Measurements from ENCODE around the gene TMEM185A.
"Not testable (repeated sequence)": the region's sequence is repeated elsewhere in the genome, so short reads cannot be mapped to it uniquely, and the experiment has no call there.

Gene TMEM185A

GRCh38 chrX:149633511-149633910 is 1.9 kb upstream of the TMEM185A start:
- in situ Hi-C loops (cut with HindIII; ENCODE audit: low sequenced_read_pairs), result no loop called here

DNA sequence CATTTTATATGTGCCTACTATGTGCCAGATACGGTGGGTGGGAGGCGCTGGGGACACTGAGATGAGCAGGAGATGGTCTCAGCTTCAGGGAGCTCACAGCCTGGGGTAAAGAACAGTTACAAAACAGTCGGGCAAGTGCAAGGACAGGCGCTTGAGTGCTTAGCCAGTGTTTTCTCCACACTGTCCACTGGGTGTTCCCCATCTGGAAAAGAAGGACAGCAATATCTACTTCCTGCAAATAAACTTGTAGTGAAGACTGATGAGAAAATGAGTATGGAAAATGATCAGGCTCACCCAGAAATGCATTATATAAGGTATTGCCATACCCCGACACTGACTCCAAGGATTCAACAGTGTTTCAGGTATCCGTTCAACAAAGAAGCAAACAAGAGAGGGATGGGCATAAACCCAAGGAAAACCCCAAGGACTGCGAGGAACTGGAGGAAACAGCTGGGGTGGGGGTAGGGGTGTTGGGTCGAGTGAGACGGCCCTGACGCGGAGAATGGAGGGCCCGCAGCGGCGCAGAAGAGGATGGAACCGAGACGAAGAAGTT is 835 bp downstream of the TMEM185A start:
- TF ChIP-seq, protein P1, sequence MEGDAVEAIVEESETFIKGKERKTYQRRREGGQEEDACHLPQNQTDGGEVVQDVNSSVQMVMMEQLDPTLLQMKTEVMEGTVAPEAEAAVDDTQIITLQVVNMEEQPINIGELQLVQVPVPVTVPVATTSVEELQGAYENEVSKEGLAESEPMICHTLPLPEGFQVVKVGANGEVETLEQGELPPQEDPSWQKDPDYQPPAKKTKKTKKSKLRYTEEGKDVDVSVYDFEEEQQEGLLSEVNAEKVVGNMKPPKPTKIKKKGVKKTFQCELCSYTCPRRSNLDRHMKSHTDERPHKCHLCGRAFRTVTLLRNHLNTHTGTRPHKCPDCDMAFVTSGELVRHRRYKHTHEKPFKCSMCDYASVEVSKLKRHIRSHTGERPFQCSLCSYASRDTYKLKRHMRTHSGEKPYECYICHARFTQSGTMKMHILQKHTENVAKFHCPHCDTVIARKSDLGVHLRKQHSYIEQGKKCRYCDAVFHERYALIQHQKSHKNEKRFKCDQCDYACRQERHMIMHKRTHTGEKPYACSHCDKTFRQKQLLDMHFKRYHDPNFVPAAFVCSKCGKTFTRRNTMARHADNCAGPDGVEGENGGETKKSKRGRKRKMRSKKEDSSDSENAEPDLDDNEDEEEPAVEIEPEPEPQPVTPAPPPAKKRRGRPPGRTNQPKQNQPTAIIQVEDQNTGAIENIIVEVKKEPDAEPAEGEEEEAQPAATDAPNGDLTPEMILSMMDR (IDR thresholded peaks at IDR 0.05; ENCODE audit: low read depth, low read length), result peak; percentile 20
- H3K4me3 ChIP-seq (ENCODE audit: low read depth, low read length), result peak overlapping the region; percentile 57
- in situ Hi-C loops (cut with HindIII; ENCODE audit: low sequenced_read_pairs), result no loop called here
- peak; percentile 41 for DNase-seq (ENCODE audit: low read depth, low spot score)

More at GRCh38 chrX:149633511-149633910, 1.9 kb upstream of the TMEM185A start:
- no peak overlapping the region for H3K4me3 ChIP-seq (ENCODE audit: low read depth, low read length)
- DNase-seq (ENCODE audit: low read depth, low spot score), result no peak
- TF ChIP-seq, protein P1 (IDR thresholded peaks at IDR 0.05; ENCODE audit: low read depth, low read length), result no peak

GRCh38 chrX:149629730-149630387 is 1.7 kb downstream of the TMEM185A start:
- in situ Hi-C loops (cut with HindIII; ENCODE audit: low sequenced_read_pairs), result no loop called here
- no peak for DNase-seq (ENCODE audit: low read depth, low spot score)
- TF ChIP-seq, protein P1 (IDR thresholded peaks at IDR 0.05; ENCODE audit: low read depth, low read length), result no peak
- H3K4me3 ChIP-seq (ENCODE audit: low read depth, low read length), result no peak overlapping the region

DNA sequence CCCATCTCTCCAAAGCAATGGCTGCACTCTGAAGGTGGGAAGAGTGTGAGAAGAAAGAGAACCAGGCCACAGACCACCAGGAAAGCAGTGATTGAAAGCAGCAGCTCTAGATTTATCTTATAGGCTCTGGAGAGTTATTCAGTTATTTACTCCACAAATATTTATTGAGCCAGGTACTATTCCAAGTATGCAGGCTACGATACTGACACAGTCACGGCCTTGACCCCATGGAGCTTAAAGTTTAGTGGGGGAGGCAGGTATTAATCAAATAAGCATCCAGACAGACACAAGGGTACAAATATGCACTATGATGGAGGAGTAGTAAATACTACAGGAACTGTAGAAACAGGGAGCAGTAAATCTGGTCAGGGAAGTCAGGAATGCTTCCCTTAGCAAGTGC is 2.8 kb downstream of the TMEM185A start:
- TF ChIP-seq, protein P1 (IDR thresholded peaks at IDR 0.05; ENCODE audit: low read depth, low read length), result no peak
- no peak overlapping the region for H3K4me3 ChIP-seq (ENCODE audit: low read depth, low read length)
- in situ Hi-C loops (cut with HindIII; ENCODE audit: low sequenced_read_pairs), result no loop called here
- no peak for DNase-seq (ENCODE audit: low read depth, low spot score)

DNA sequence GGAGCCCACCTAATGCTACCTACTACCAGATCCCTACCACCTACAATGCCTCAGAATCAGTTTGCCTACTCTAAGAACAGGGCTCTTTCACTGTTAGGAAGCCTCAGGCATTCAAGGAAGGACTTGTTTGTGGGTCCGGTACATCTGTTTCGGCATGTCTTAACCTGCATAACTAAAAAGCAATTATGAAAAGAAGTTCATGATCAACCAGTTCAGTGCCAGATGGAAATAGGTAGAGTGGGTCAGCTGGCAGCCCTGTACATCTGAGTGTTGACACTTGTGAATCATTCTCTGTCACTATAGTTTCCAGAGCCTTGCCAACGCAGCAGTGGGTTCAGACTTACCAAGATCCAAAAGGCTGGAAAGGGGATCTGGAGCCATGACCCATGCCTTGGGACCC is 3.3 kb downstream of the TMEM185A start:
- no peak for DNase-seq (ENCODE audit: low read depth, low spot score)
- H3K4me3 ChIP-seq (ENCODE audit: low read depth, low read length), result no peak overlapping the region
- in situ Hi-C loops (cut with HindIII; ENCODE audit: low sequenced_read_pairs), result no loop called here
- TF ChIP-seq, protein P1 (IDR thresholded peaks at IDR 0.05; ENCODE audit: low read depth, low read length), result no peak

DNA sequence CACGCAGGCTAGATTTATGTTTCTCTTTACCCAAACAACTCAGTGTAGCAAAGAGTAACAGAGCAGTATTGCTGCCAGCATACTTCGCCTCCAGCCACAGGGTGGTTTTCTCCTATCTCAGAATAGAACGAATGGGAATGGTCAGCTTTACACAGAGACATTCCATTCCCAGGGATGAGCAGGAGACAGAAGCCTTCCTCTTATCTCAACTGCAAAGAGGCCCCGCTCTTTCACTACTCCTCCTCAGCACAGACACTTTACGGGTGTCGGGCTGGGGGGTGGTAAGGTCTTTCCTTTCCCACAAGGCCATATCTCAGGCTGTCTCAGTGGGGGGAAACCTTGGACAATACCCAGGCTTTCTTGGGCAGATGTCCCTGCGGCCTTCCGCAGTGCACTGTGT is 4.8 kb downstream of the TMEM185A start:
- in situ Hi-C loops (cut with HindIII; ENCODE audit: low sequenced_read_pairs); DNase-seq (ENCODE audit: low read depth, low spot score); H3K4me3 ChIP-seq (ENCODE audit: low read depth, low read length): not testable (repeated sequence)

DNA sequence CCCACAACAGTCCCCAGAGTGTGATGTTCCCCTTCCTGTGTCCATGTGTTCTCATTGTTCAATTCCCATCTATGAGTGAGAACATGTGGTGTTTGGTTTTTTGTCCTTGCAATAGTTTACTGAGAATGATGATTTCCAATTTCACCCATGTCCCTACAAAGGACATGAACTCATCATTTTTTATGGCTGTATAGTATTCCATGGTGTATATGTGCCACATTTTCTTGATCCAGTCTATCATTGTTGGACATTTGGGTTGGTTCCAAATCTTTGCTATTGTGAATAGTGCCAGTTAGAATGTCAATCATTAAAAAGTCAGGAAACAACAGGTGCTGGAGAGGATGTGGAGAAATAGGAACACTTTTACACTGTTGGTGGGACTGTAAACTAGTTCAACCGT is 11.9 kb downstream of the TMEM185A start:
- H3K4me3 ChIP-seq (ENCODE audit: low read depth, low read length); in situ Hi-C loops (cut with HindIII; ENCODE audit: low sequenced_read_pairs); DNase-seq (ENCODE audit: low read depth, low spot score): not testable (repeated sequence)

Data from astrocyte of the spinal cord (primary cell).